Mesenteric fat pad (tissue), 1 donor: ENCODE results near the gene IL23R. TPM values are rescaled to one million over a fixed set of nuclear protein-coding genes. Genes with fewer than 3 reads are reported as not detected.

Source experiments
- DNase-seq: peaks from one replicate; pipeline ENCODE4 v3.0.0-alpha.2; 2020; ENCODE audit warnings: low spot score
- total RNA-seq: library from RNA; stranded (reverse); fragmentation: NEBNext Ultra II Directional; extraction: Animal tissue kit (Norgen Biotek cat#: 25700); gene quantifications from one replicate; pipeline ENCODE4 v1.2.1, GENCODE V29; 2021
- donor health status: DM: yes; HTN: yes; CAD: no.

Gene IL23R
- total RNA-seq, 1 donor from 2014 or later, result not detected

GRCh38 chr1:67228791-67229190, 62.5 kb downstream of the IL23R start:
- DNase-seq, result no peak

- DNase-seq, result no peak
Observed at GRCh38 chr1:67230539-67230938, 64.3 kb downstream of the IL23R start.

GRCh38 chr1:67236277-67236676, 70.0 kb downstream of the IL23R start:
- no peak for DNase-seq

- no peak for DNase-seq
Observed at GRCh38 chr1:67239738-67240137, 73.5 kb downstream of the IL23R start.

GRCh38 chr1:67241200-67241746, 75.0 kb downstream of the IL23R start:
- no peak for DNase-seq

GRCh38 chr1:67242016-67242415, 75.8 kb downstream of the IL23R start:
- DNase-seq, result no peak

GRCh38 chr1:67250051-67250653, 83.9 kb downstream of the IL23R start:
- no peak for DNase-seq

- DNase-seq, result no peak
Observed at GRCh38 chr1:67256291-67257172, 90.3 kb downstream of the IL23R start.

- no peak for DNase-seq
Observed at GRCh38 chr1:67257173-67257535, 90.9 kb downstream of the IL23R start.

- no peak for DNase-seq
Observed at GRCh38 chr1:67261680-67262079, 95.4 kb downstream of the IL23R start.

- no peak for DNase-seq
Observed at GRCh38 chr1:67262735-67263134, 96.5 kb downstream of the IL23R start.

GRCh38 chr1:67264152-67264551, 97.9 kb downstream of the IL23R start:
- DNase-seq, result no peak

- no peak for DNase-seq
Observed at GRCh38 chr1:67264899-67265298, 98.6 kb downstream of the IL23R start.

GRCh38 chr1:67269061-67269460, 102.8 kb downstream of the IL23R start:
- no peak for DNase-seq

GRCh38 chr1:67270541-67270940, 104.3 kb downstream of the IL23R start:
- DNase-seq, result no peak

- no peak for DNase-seq
Observed at GRCh38 chr1:67273591-67273990, 107.3 kb downstream of the IL23R start.

GRCh38 chr1:67274623-67275325, 108.5 kb downstream of the IL23R start:
- no peak for DNase-seq

- no peak for DNase-seq
Observed at GRCh38 chr1:67280696-67281095, 114.4 kb downstream of the IL23R start.

- no peak for DNase-seq
Observed at GRCh38 chr1:67281244-67281643, 115.0 kb downstream of the IL23R start.

GRCh38 chr1:67285780-67286488, 119.7 kb downstream of the IL23R start:
- DNase-seq, result no peak

GRCh38 chr1:67290236-67290635, 124.0 kb downstream of the IL23R start:
- DNase-seq, result no peak
